Measurements from ENCODE around the gene SPRR1A.

The SPRR1A gene

DNA sequence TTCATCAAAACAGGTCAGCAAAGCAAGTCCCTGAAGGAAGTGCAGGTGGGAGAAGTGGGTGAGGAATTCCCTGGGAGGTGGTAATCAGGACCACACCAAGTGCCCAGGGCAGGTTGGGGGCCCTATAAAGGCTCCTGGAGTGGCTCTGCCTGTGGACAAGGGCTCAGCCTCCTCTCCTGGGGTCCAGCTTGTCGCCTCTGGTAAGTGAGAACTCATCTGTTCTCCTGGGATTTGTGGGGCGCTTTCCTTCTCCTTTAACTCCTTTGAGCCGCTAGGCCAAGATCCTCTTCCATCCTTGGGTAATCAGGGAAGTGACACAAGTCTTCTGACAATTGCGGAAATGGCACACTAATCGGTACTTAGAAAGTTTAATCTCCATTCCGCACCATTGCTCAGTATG lies 13.4 kb upstream of the SPRR1A start, which contains the start of gene SPRR4:
SPRR4 (plus strand) TSS at position 154 of the 400 bp plus-strand sequence. CDS start 1,243 bp downstream, outside the sequence.
- peaks cover 2% of the 10 kb centered on the region for H3K9me3 ChIP-seq (ENCODE audit: control insufficient read depth, low read length)
- H3K4ac ChIP-seq (ENCODE audit: low read depth in 1 of 2, low read length in 2 of 2) = no peak within 1 kb of the TSS
- H2BK15ac ChIP-seq (ENCODE audit: low read depth, poor library complexity, severe bottlenecking) = no peak within 1 kb of the TSS

DNA sequence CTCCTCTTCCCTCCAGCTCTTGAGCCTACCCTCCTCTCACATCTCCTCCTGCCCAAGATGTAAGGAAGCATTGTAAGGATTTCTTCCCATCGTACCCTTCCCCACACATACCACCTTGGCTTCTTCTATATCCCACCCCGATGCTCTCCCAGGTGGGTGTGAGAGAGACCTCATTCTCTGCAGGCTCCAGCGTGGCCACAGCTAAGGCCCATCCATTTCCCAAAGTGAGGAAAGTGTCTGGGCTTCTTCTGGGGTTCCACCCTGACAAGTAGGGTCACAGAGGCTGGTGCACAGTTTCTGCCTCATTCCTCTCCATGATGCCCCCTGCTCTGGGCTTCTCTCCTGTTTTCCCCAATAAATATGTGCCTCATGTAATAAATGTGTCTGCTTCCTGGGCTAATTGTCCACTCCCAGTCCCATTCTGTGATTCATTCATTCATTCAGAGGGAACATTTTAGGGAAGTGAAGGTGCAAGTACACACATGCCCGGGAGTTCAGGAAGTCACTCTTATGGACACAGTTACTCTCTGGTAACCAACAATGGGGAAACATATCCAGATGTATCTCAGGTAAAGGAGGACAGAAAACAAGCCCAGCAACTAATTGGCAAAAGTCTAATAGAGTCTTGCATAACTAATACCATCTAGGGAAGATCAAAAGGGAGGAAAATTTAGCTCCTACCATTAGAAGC lies 11.5 kb upstream of the SPRR1A start:
- H2BK5ac ChIP-seq (ENCODE audit: low read depth, low read length, poor library complexity, severe bottlenecking) = no peak overlapping the region
- H3K36me3 ChIP-seq (ENCODE audit: control insufficient read depth in 1 of 2, insufficient read depth in 2 of 2, low read depth in 1 of 2, low read length in 2 of 2) = no peaks in the 10 kb centered on the region
- H2AK5ac ChIP-seq (ENCODE audit: low read length, severe bottlenecking) = no peak overlapping the region
- no peaks in the 10 kb centered on the region for H3K79me1 ChIP-seq (replicated peaks; ENCODE audit: low read length, poor library complexity, severe bottlenecking)
- H2BK15ac ChIP-seq (ENCODE audit: low read depth, poor library complexity, severe bottlenecking) = no peak overlapping the region
- H2BK12ac ChIP-seq (ENCODE audit: low read length in 2 of 2) = no peak overlapping the region
- 65% methylated on average over 4 of the region's 4 CpGs for WGBS
- no peak overlapping the region for H3K23ac ChIP-seq (ENCODE audit: low read length in 2 of 2)
- no peak overlapping the region for H3K18ac ChIP-seq (ENCODE audit: low read depth in 1 of 2, low read length in 2 of 2)
- H3K4me2 ChIP-seq (ENCODE audit: low read length, poor library complexity, severe bottlenecking) = no peak overlapping the region
- no peak overlapping the region for H2BK120ac ChIP-seq (ENCODE audit: low read depth, low read length)
- H4K91ac ChIP-seq (ENCODE audit: low read length) = no peak overlapping the region
- peaks cover 2% of the 10 kb centered on the region for H3K9me3 ChIP-seq (ENCODE audit: control insufficient read depth, low read length)
- DNase-seq = no peak
- H3K14ac ChIP-seq (ENCODE audit: low read length in 2 of 2) = no peak overlapping the region
- no peak overlapping the region for H3K4me3 ChIP-seq (ENCODE audit: insufficient read depth in 1 of 2, low read depth in 1 of 2, low read length in 2 of 2)
- peaks cover 0 to 5% of the 10 kb centered on the region in 2 experiments for H3K27me3 ChIP-seq (ENCODE audit: control insufficient read depth in 1 of 2, insufficient read depth in 1 of 2, low read length in 2 of 2)
- H3K9ac ChIP-seq (ENCODE audit: low read length) = no peak overlapping the region
- H3K4me1 ChIP-seq (ENCODE audit: control insufficient read depth, insufficient read depth, low read depth, low read length) = no peaks in the 10 kb centered on the region
- no peak overlapping the region for H4K8ac ChIP-seq (ENCODE audit: low read length)
- H2AFZ ChIP-seq (ENCODE audit: low read depth, low read length) = no peak overlapping the region
- no peak overlapping the region for H3K27ac ChIP-seq (ENCODE audit: low read length, poor library complexity, severe bottlenecking)
- H3K4ac ChIP-seq (ENCODE audit: low read depth in 1 of 2, low read length in 2 of 2) = no peak overlapping the region

More for the DNA sequence above, 13.4 kb upstream of the SPRR1A start, which contains the start of gene SPRR4:
- Histone ChIP-seq H3K14ac (ENCODE audit: low read length in 2 of 2) (no peak within 1 kb of the TSS), H2BK12ac (ENCODE audit: low read length in 2 of 2) (no peak within 1 kb of the TSS), H2AK5ac (ENCODE audit: low read length, severe bottlenecking) (no peak within 1 kb of the TSS), H3K4me2 (ENCODE audit: low read length, poor library complexity, severe bottlenecking) (no peak within 1 kb of the TSS), H3K23ac (ENCODE audit: low read length in 2 of 2) (no peak within 1 kb of the TSS), H3K36me3 (ENCODE audit: control insufficient read depth in 1 of 2, insufficient read depth in 2 of 2, low read depth in 1 of 2, low read length in 2 of 2) (no peaks in the 10 kb centered on the region), H4K8ac (ENCODE audit: low read length) (no peak within 1 kb of the TSS), H2AFZ (ENCODE audit: low read depth, low read length) (no peak within 1 kb of the TSS), H3K27me3 (ENCODE audit: control insufficient read depth in 1 of 2, insufficient read depth in 1 of 2, low read length in 2 of 2) (peaks cover 0 to 5% of the 10 kb centered on the region in 2 experiments), H3K4me1 (ENCODE audit: control insufficient read depth, insufficient read depth, low read depth, low read length) (no peaks in the 10 kb centered on the region), H2BK5ac (ENCODE audit: low read depth, low read length, poor library complexity, severe bottlenecking) (no peak within 1 kb of the TSS), H3K9ac (ENCODE audit: low read length) (no peak within 1 kb of the TSS), H2BK120ac (ENCODE audit: low read depth, low read length) (no peak within 1 kb of the TSS), H3K18ac (ENCODE audit: low read depth in 1 of 2, low read length in 2 of 2) (no peak within 1 kb of the TSS), H3K27ac (ENCODE audit: low read length, poor library complexity, severe bottlenecking) (no peak within 1 kb of the TSS), H3K4me3 (ENCODE audit: insufficient read depth in 1 of 2, low read depth in 1 of 2, low read length in 2 of 2) (no peak within 1 kb of the TSS), H3K79me1 (replicated peaks; ENCODE audit: low read length, poor library complexity, severe bottlenecking) (no peaks in the 10 kb centered on the region), H4K91ac (ENCODE audit: low read length) (no peak within 1 kb of the TSS)
- no peak for DNase-seq
- WGBS = 71% methylated on average over 5 of the region's 6 CpGs

DNA sequence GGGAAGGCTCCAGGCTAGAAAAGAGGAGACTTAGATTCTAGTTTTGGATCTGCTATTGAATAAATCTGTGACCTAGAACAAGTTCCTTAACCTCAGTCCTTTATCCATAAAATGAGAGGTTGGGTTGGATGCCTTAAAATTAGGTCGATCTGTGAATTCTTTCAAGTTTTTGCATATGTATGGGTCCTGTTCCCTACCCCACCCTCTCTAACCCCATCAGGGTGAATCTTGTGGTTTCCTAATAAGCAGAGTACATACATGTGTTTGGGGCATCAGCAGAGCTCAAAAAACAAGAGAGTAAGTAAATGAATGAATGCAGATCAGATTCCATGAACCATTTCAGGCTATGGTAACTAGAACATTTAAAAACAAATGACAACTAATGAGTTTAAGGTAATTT lies 7.2 kb upstream of the SPRR1A start:
- Histone ChIP-seq H3K27ac (ENCODE audit: low read length, poor library complexity, severe bottlenecking) (no peak overlapping the region), H3K36me3 (ENCODE audit: control insufficient read depth in 1 of 2, insufficient read depth in 2 of 2, low read depth in 1 of 2, low read length in 2 of 2) (no peaks in the 10 kb centered on the region), H3K23ac (ENCODE audit: low read length in 2 of 2) (no peak overlapping the region), H3K27me3 (ENCODE audit: control insufficient read depth in 1 of 2, insufficient read depth in 1 of 2, low read length in 2 of 2) (peaks cover 0 to 13% of the 10 kb centered on the region in 2 experiments), H3K14ac (ENCODE audit: low read length in 2 of 2) (no peak overlapping the region), H2AFZ (ENCODE audit: low read depth, low read length) (no peak overlapping the region), H2BK120ac (ENCODE audit: low read depth, low read length) (no peak overlapping the region), H3K9ac (ENCODE audit: low read length) (no peak overlapping the region), H3K4me3 (ENCODE audit: insufficient read depth in 1 of 2, low read depth in 1 of 2, low read length in 2 of 2) (no peak overlapping the region), H3K9me3 (ENCODE audit: control insufficient read depth, low read length) (peaks cover 2% of the 10 kb centered on the region), H2BK12ac (ENCODE audit: low read length in 2 of 2) (no peak overlapping the region), H4K91ac (ENCODE audit: low read length) (no peak overlapping the region), H2BK15ac (ENCODE audit: low read depth, poor library complexity, severe bottlenecking) (no peak overlapping the region), H2BK5ac (ENCODE audit: low read depth, low read length, poor library complexity, severe bottlenecking) (no peak overlapping the region), H3K4me2 (ENCODE audit: low read length, poor library complexity, severe bottlenecking) (no peak overlapping the region), H3K4ac (ENCODE audit: low read depth in 1 of 2, low read length in 2 of 2) (no peak overlapping the region), H3K4me1 (ENCODE audit: control insufficient read depth, insufficient read depth, low read depth, low read length) (no peaks in the 10 kb centered on the region), H3K79me1 (replicated peaks; ENCODE audit: low read length, poor library complexity, severe bottlenecking) (no peaks in the 10 kb centered on the region), H4K8ac (ENCODE audit: low read length) (no peak overlapping the region), H2AK5ac (ENCODE audit: low read length, severe bottlenecking) (no peak overlapping the region), H3K18ac (ENCODE audit: low read depth in 1 of 2, low read length in 2 of 2) (no peak overlapping the region)
- WGBS = no CpG with 5 or more reads among the region's 1 CpG
- DNase-seq = no peak

DNA sequence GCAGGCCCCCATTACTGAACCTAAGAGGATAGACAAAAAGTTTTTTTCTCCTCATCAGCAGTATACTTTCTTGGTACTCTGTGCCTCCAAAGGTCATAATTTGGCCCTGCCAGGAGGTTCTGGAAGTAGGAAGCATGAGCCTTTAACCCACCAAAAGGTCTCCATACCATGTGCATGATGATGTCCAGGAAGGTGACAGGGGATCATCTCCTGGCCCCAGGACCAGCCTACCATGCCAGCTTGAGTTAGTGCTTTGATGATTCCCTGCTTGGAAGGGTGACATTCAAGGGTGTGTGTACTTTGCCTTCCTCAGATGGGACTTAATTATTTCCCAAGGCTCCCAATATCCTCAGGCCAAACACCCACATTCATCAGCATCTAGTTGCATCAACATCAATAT lies 6.3 kb upstream of the SPRR1A start:
- H2BK5ac ChIP-seq (ENCODE audit: low read depth, low read length, poor library complexity, severe bottlenecking) = no peak overlapping the region
- no peak overlapping the region for H3K18ac ChIP-seq (ENCODE audit: low read depth in 1 of 2, low read length in 2 of 2)
- no peak overlapping the region for H3K4me3 ChIP-seq (ENCODE audit: insufficient read depth in 1 of 2, low read depth in 1 of 2, low read length in 2 of 2)
- no peak overlapping the region for H3K4me2 ChIP-seq (ENCODE audit: low read length, poor library complexity, severe bottlenecking)
- H3K9ac ChIP-seq (ENCODE audit: low read length) = no peak overlapping the region
- H3K4ac ChIP-seq (ENCODE audit: low read depth in 1 of 2, low read length in 2 of 2) = no peak overlapping the region
- H3K9me3 ChIP-seq (ENCODE audit: control insufficient read depth, low read length) = no peaks in the 10 kb centered on the region
- no peak overlapping the region for H3K14ac ChIP-seq (ENCODE audit: low read length in 2 of 2)
- no peaks in the 10 kb centered on the region for H3K79me1 ChIP-seq (replicated peaks; ENCODE audit: low read length, poor library complexity, severe bottlenecking)
- H2AK5ac ChIP-seq (ENCODE audit: low read length, severe bottlenecking) = no peak overlapping the region
- no peak overlapping the region for H2BK15ac ChIP-seq (ENCODE audit: low read depth, poor library complexity, severe bottlenecking)
- peaks cover 0 to 13% of the 10 kb centered on the region in 2 experiments for H3K27me3 ChIP-seq (ENCODE audit: control insufficient read depth in 1 of 2, insufficient read depth in 1 of 2, low read length in 2 of 2)
- no peaks in the 10 kb centered on the region for H3K4me1 ChIP-seq (ENCODE audit: control insufficient read depth, insufficient read depth, low read depth, low read length)
- H2BK120ac ChIP-seq (ENCODE audit: low read depth, low read length) = no peak overlapping the region
- H4K91ac ChIP-seq (ENCODE audit: low read length) = no peak overlapping the region
- no peaks in the 10 kb centered on the region for H3K36me3 ChIP-seq (ENCODE audit: control insufficient read depth in 1 of 2, insufficient read depth in 2 of 2, low read depth in 1 of 2, low read length in 2 of 2)
- H2BK12ac ChIP-seq (ENCODE audit: low read length in 2 of 2) = no peak overlapping the region
- DNase-seq = no peak
- H3K23ac ChIP-seq (ENCODE audit: low read length in 2 of 2) = no peak overlapping the region
- no peak overlapping the region for H3K27ac ChIP-seq (ENCODE audit: low read length, poor library complexity, severe bottlenecking)
- no peak overlapping the region for H2AFZ ChIP-seq (ENCODE audit: low read depth, low read length)
- H4K8ac ChIP-seq (ENCODE audit: low read length) = no peak overlapping the region
